Upper lobe of right lung (tissue), 1 donor: ENCODE data around the gene ALOX5. TPM values are rescaled to one million over a fixed set of nuclear protein-coding genes. Genes with fewer than 3 reads are reported as not detected.
A peak's percentile ranks its signal among the peaks of the same experiment; 100 is the strongest.

ENCODE experiments used
- ATAC-seq: fragments of 200-7000 bp; cut with Tn5 transposase; one replicate; pipeline ENCODE4 v1.9.1; 2020; ENCODE audit warnings: mild to moderate bottlenecking, moderate library complexity
- DNase-seq: peaks from one replicate; pipeline ENCODE4 v3.0.0-alpha.2; 2020
- H3K27ac ChIP-seq: fragments of 200-600 bp; one replicate; pipeline ENCODE4 v1.8.0; 2022
- H3K27me3 ChIP-seq: fragments of 200-600 bp; one replicate; pipeline ENCODE4 v1.8.0; 2022; ENCODE audit warnings: mild to moderate bottlenecking
- H3K36me3 ChIP-seq: fragments of 200-600 bp; one replicate; pipeline ENCODE4 v1.8.0; 2022
- H3K4me1 ChIP-seq: fragments of 200-600 bp; one replicate; pipeline ENCODE4 v1.8.0; 2022
- H3K4me3 ChIP-seq: fragments of 200-600 bp; one replicate; pipeline ENCODE4 v1.8.0; 2022; ENCODE audit warnings: mild to moderate bottlenecking
- H3K9me3 ChIP-seq: fragments of 200-600 bp; one replicate; pipeline ENCODE4 v1.8.0; 2022
- CTCF ChIP-seq: fragments of 200-600 bp; IDR thresholded peaks from one replicate; pipeline ENCODE4 v1.8.0; 2022; ENCODE audit warnings: antibody characterized with exemption
- intact Hi-C: fragments of 100-400 bp; cut with DNase I; formaldehyde crosslinking; loops from one replicate; pipeline ENCODE4 v1.11.0; 2022
- total RNA-seq: library from RNA; stranded (reverse); fragmentation: NEBNext Ultra II Directional; extraction: Animal tissue kit (Norgen Biotek cat#: 25700); gene quantifications from one replicate; pipeline ENCODE4 v1.2.1, GENCODE V29; 2021
- donor health status: DM: no; HTN: yes; CAD: no; lungs with severe emphysema.

Gene ALOX5
- total RNA-seq, 1 donor from 2014 or later, result 128 TPM

GRCh38 chr10:45375101-45375500 lies 1.1 kb downstream of the ALOX5 start:
- intact Hi-C loops, result no loop called here
- no peak for DNase-seq
- H3K27ac ChIP-seq, result peak overlapping the region; percentile 71
- no peak for TF ChIP-seq CTCF
- no peaks in the 10 kb centered on the region for H3K9me3 ChIP-seq
- no peak for ATAC-seq
- H3K27me3 ChIP-seq, result peaks cover 16% of the 10 kb centered on the region
- no peaks in the 10 kb centered on the region for H3K36me3 ChIP-seq
- peak overlapping the region; percentile 44 for H3K4me3 ChIP-seq
- H3K4me1 ChIP-seq, result peaks cover 11% of the 10 kb centered on the region

- intact Hi-C loops, result no loop called here
- peaks cover 11% of the 10 kb centered on the region for H3K4me1 ChIP-seq
- H3K4me3 ChIP-seq, result peak overlapping the region; percentile 44
- no peak for ATAC-seq
- no peaks in the 10 kb centered on the region for H3K36me3 ChIP-seq
- H3K27ac ChIP-seq, result peak overlapping the region; percentile 71
- DNase-seq, result peak; percentile 50
- no peaks in the 10 kb centered on the region for H3K9me3 ChIP-seq
- TF ChIP-seq CTCF, result no peak
- H3K27me3 ChIP-seq, result peaks cover 16% of the 10 kb centered on the region
Observed at GRCh38 chr10:45375716-45376231, 1.8 kb downstream of the ALOX5 start.

GRCh38 chr10:45376371-45376801 lies 2.4 kb downstream of the ALOX5 start:
- DNase-seq (no peak), ATAC-seq (no peak)
- Histone ChIP-seq H3K9me3 (no peaks in the 10 kb centered on the region), H3K4me3 (no peak overlapping the region), H3K27me3 (peaks cover 16% of the 10 kb centered on the region), H3K27ac (no peak overlapping the region), H3K36me3 (no peaks in the 10 kb centered on the region), H3K4me1 (peaks cover 11% of the 10 kb centered on the region)
- intact Hi-C loops, result no loop called here
- no peak for TF ChIP-seq CTCF

GRCh38 chr10:45377321-45377720 lies 3.3 kb downstream of the ALOX5 start:
- Histone ChIP-seq H3K27ac (no peak overlapping the region), H3K27me3 (peaks cover 16% of the 10 kb centered on the region), H3K36me3 (no peaks in the 10 kb centered on the region), H3K9me3 (no peaks in the 10 kb centered on the region), H3K4me3 (no peak overlapping the region), H3K4me1 (peaks cover 11% of the 10 kb centered on the region)
- DNase-seq (no peak), ATAC-seq (no peak)
- TF ChIP-seq CTCF, result no peak
- intact Hi-C loops, result no loop called here

GRCh38 chr10:45377858-45378257 lies 3.8 kb downstream of the ALOX5 start:
- H3K36me3 ChIP-seq, result peaks cover 2% of the 10 kb centered on the region
- H3K27ac ChIP-seq, result no peak overlapping the region
- H3K4me3 ChIP-seq, result no peak overlapping the region
- H3K27me3 ChIP-seq, result peaks cover 16% of the 10 kb centered on the region
- peaks cover 11% of the 10 kb centered on the region for H3K4me1 ChIP-seq
- TF ChIP-seq CTCF, result no peak
- DNase-seq (no peak), ATAC-seq (no peak)
- no peaks in the 10 kb centered on the region for H3K9me3 ChIP-seq
- intact Hi-C loops, result no loop called here
